A549 (cell line): ENCODE data around the gene XPR1.

ENCODE experiments used
- TF ChIP-seq, protein P1 (sequence below): fragments of >200 bp; sonication (Bioruptor Twin); formaldehyde crosslinking; IDR thresholded peaks from 3 replicates; pipeline ENCODE4 v1.5.1; 2016
- TF ChIP-seq, protein P2 (sequence below): fragments of 200-600 bp; sonication (generic); IDR thresholded peaks from 2 replicates; pipeline ENCODE4 v1.6.1; 2016; ENCODE audit warnings: antibody characterized with exemption, mild to moderate bottlenecking, moderate library complexity

DNA sequence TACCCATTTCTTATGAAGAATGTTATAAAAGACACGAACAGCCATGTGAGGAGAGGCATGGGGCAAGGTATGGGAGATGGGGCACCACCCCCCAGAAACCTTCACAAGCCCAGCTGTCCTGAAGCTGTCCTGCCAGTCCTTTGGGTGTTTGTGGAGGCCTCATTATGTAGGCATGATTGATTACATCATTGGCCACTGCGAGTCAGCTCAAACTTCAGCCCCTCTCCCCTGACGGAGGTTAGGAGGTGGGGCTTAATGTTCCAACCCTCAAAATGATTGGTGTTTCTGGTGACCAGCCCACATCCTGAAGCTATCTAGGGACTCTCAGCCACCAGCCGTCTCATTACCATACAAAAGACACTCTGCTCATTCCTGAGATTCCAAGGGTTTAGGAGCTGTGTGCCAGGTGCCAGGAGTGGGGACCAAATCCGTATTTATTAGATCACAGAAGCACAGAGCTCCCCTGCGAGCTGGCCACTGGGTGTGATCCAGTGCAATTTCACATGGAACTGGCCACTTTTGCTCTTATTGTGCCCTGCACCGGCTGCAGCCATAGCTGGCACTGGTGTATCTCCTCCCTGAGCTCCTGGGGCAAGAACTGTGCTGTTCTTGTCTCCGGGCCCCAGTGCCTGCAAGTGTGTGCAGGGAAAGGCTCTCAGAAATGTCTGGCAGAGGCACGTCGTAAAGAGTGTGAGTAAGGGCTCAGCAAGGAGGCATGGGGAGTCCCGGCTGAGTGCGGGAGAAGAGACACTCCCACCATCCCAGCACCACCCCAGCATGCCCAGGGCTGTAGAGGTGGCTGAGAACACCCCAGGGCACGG is 291.4 kb downstream of the XPR1 start:
- TF ChIP-seq, protein P1, sequence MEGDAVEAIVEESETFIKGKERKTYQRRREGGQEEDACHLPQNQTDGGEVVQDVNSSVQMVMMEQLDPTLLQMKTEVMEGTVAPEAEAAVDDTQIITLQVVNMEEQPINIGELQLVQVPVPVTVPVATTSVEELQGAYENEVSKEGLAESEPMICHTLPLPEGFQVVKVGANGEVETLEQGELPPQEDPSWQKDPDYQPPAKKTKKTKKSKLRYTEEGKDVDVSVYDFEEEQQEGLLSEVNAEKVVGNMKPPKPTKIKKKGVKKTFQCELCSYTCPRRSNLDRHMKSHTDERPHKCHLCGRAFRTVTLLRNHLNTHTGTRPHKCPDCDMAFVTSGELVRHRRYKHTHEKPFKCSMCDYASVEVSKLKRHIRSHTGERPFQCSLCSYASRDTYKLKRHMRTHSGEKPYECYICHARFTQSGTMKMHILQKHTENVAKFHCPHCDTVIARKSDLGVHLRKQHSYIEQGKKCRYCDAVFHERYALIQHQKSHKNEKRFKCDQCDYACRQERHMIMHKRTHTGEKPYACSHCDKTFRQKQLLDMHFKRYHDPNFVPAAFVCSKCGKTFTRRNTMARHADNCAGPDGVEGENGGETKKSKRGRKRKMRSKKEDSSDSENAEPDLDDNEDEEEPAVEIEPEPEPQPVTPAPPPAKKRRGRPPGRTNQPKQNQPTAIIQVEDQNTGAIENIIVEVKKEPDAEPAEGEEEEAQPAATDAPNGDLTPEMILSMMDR, result no peak
- TF ChIP-seq, protein P2, sequence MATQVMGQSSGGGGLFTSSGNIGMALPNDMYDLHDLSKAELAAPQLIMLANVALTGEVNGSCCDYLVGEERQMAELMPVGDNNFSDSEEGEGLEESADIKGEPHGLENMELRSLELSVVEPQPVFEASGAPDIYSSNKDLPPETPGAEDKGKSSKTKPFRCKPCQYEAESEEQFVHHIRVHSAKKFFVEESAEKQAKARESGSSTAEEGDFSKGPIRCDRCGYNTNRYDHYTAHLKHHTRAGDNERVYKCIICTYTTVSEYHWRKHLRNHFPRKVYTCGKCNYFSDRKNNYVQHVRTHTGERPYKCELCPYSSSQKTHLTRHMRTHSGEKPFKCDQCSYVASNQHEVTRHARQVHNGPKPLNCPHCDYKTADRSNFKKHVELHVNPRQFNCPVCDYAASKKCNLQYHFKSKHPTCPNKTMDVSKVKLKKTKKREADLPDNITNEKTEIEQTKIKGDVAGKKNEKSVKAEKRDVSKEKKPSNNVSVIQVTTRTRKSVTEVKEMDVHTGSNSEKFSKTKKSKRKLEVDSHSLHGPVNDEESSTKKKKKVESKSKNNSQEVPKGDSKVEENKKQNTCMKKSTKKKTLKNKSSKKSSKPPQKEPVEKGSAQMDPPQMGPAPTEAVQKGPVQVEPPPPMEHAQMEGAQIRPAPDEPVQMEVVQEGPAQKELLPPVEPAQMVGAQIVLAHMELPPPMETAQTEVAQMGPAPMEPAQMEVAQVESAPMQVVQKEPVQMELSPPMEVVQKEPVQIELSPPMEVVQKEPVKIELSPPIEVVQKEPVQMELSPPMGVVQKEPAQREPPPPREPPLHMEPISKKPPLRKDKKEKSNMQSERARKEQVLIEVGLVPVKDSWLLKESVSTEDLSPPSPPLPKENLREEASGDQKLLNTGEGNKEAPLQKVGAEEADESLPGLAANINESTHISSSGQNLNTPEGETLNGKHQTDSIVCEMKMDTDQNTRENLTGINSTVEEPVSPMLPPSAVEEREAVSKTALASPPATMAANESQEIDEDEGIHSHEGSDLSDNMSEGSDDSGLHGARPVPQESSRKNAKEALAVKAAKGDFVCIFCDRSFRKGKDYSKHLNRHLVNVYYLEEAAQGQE, result no peak
